HG03575 (cell line): ENCODE data around the gene ABCC4.

Experiments
- ATAC-seq: cut with Tn5 transposase; IDR thresholded peaks from one replicate; pipeline ENCODE4 v1.9.1; 2021; ENCODE audit not compliant: unreplicated experiment, insufficient number of reproducible peaks, low FRiP score; ENCODE audit errors: extremely low read depth

Gene ABCC4

GRCh38 chr13:95044452-95045205 is 256.6 kb downstream of the ABCC4 start:
- no peak for ATAC-seq

- ATAC-seq: no peak
Observed at GRCh38 chr13:95039415-95039814, 261.8 kb downstream of the ABCC4 start.

- no peak for ATAC-seq
Observed at GRCh38 chr13:95038949-95039348, 262.3 kb downstream of the ABCC4 start.

GRCh38 chr13:95035311-95036109 is 265.7 kb downstream of the ABCC4 start:
- no peak for ATAC-seq

- no peak for ATAC-seq
Observed at GRCh38 chr13:95033890-95034289, 267.4 kb downstream of the ABCC4 start.

GRCh38 chr13:95032121-95032520 is 269.1 kb downstream of the ABCC4 start:
- ATAC-seq: no peak

- no peak for ATAC-seq
Observed at GRCh38 chr13:95030821-95031343, 270.4 kb downstream of the ABCC4 start.

- no peak for ATAC-seq
Observed at GRCh38 chr13:95027638-95028037, 273.6 kb downstream of the ABCC4 start.

- ATAC-seq: no peak
Observed at GRCh38 chr13:95025116-95025515, 276.1 kb downstream of the ABCC4 start.

GRCh38 chr13:95023405-95023804 is 277.8 kb downstream of the ABCC4 start:
- ATAC-seq: no peak

GRCh38 chr13:95020298-95020987 is 280.8 kb downstream of the ABCC4 start:
- no peak for ATAC-seq

- ATAC-seq: no peak
Observed at GRCh38 chr13:95019886-95020285, 281.4 kb downstream of the ABCC4 start.

GRCh38 chr13:95007322-95007721 is 293.9 kb downstream of the ABCC4 start:
- ATAC-seq: no peak

GRCh38 chr13:95005300-95005699 is 296.0 kb downstream of the ABCC4 start:
- no peak for ATAC-seq

GRCh38 chr13:95003019-95003813 is 298.0 kb downstream of the ABCC4 start:
- ATAC-seq: no peak

GRCh38 chr13:95002126-95002525 is 299.1 kb downstream of the ABCC4 start:
- ATAC-seq: no peak

- ATAC-seq: no peak
Observed at GRCh38 chr13:94999871-95000270, 301.4 kb downstream of the ABCC4 start.

- ATAC-seq: no peak
Observed at GRCh38 chr13:94997126-94997525, 304.1 kb downstream of the ABCC4 start.

- no peak for ATAC-seq
Observed at GRCh38 chr13:94996445-94996844, 304.8 kb downstream of the ABCC4 start.
